Astrocyte (in vitro differentiated cells and primary cell): ENCODE measurements around the gene WNT8B. TPM values are rescaled to one million over a fixed set of nuclear protein-coding genes. Genes with fewer than 3 reads are reported as not detected.

Source experiments
- DNase-seq: peaks from one replicate; pipeline ENCODE4 v3.0.0-alpha.2; 2010; ENCODE audit warnings: low read depth
- FAIRE-seq: peaks from 2 replicates; lab custom pipeline; 2011; peaks lifted over from hg19 to GRCh38; lab: Jason Lieb, UNC
- H2AFZ ChIP-seq: 2 replicates; pipeline ENCODE4 v1.6.0; 2012; ENCODE audit warnings: low read depth, low read length, inconsistent platforms
- H3K27ac ChIP-seq: 2 replicates; pipeline ENCODE4 v1.5.1; 2011; ENCODE audit warnings: low read depth, low read length, inconsistent platforms
- H3K27me3 ChIP-seq: 2 replicates; pipeline ENCODE4 v1.6.0; 2011; ENCODE audit warnings: low read length, inconsistent platforms; ENCODE audit not compliant: insufficient read depth
- H3K36me3 ChIP-seq: 2 replicates; pipeline ENCODE4 v1.5.1; 2011; ENCODE audit warnings: low read length, inconsistent platforms; ENCODE audit not compliant: insufficient read depth
- H3K4me1 ChIP-seq: 2 replicates; pipeline ENCODE4 v1.5.1; 2011; ENCODE audit warnings: low read length, inconsistent platforms; ENCODE audit not compliant: insufficient read depth
- H3K4me2 ChIP-seq: 2 replicates; pipeline ENCODE4 v1.6.0; 2012; ENCODE audit warnings: low read length, inconsistent platforms
- H3K4me3 ChIP-seq: 2 replicates; pipeline ENCODE4 v1.5.1; 2011; ENCODE audit warnings: low read depth, mild to moderate bottlenecking, low read length, inconsistent platforms; ENCODE audit not compliant: insufficient read depth
- H3K79me2 ChIP-seq: 2 replicates; pipeline ENCODE4 v1.6.0; 2012; ENCODE audit warnings: mild to moderate bottlenecking, low read length, inconsistent platforms; ENCODE audit not compliant: insufficient read depth
- H3K9ac ChIP-seq: 2 replicates; pipeline ENCODE4 v1.6.0; 2012; ENCODE audit warnings: mild to moderate bottlenecking, low read length, inconsistent platforms
- H3K9me3 ChIP-seq: 2 replicates; pipeline ENCODE4 v1.5.1; 2012; ENCODE audit warnings: low read depth, mild to moderate bottlenecking, low read length, inconsistent platforms; ENCODE audit not compliant: insufficient read depth
- H4K20me1 ChIP-seq: 2 replicates; pipeline ENCODE4 v1.6.0; 2012; ENCODE audit warnings: low read length, inconsistent platforms; ENCODE audit not compliant: insufficient read depth
- H3K27ac Mint-ChIP-seq: one replicate; pipeline ENCODE4 v1.8.0; 2021; ENCODE audit warnings: mild to moderate bottlenecking, mixed read lengths; ENCODE audit not compliant: unreplicated experiment
- H3K27me3 Mint-ChIP-seq: one replicate; pipeline ENCODE4 v1.8.0; 2021; ENCODE audit warnings: low read depth, mixed read lengths; ENCODE audit not compliant: unreplicated experiment
- H3K36me3 Mint-ChIP-seq: one replicate; pipeline ENCODE4 v1.8.0; 2021; ENCODE audit warnings: low read depth, mixed read lengths; ENCODE audit not compliant: unreplicated experiment
- H3K4me1 Mint-ChIP-seq: one replicate; pipeline ENCODE4 v1.8.0; 2021; ENCODE audit warnings: low read depth, mixed read lengths; ENCODE audit not compliant: unreplicated experiment
- H3K4me3 Mint-ChIP-seq: one replicate; pipeline ENCODE4 v1.8.0; 2021; ENCODE audit warnings: mild to moderate bottlenecking, moderate library complexity, mixed read lengths; ENCODE audit not compliant: unreplicated experiment
- H3K9me3 Mint-ChIP-seq: one replicate; pipeline ENCODE4 v1.8.0; 2021; ENCODE audit warnings: mild to moderate bottlenecking, mixed read lengths; ENCODE audit not compliant: unreplicated experiment
- CTCF ChIP-seq: IDR thresholded peaks from 2 replicates; pipeline ENCODE4 v1.5.1; 2011; ENCODE audit warnings: low read depth, mild to moderate bottlenecking, inconsistent platforms, low read length, moderate library complexity; ENCODE audit not compliant: insufficient read depth
- EZH2 ChIP-seq: IDR thresholded peaks from 2 replicates; pipeline ENCODE4 v1.6.1; 2012; ENCODE audit warnings: mild to moderate bottlenecking, low read length, inconsistent platforms; ENCODE audit not compliant: insufficient read depth
- total RNA-seq: library from RNA; stranded (reverse); gene quantifications from 2 replicates; pipeline ENCODE4 v1.2.1, GENCODE V29; 2021

The WNT8B gene
- total RNA-seq, 1 donor from 2014 or later, result not detected

GRCh38 chr10:100516847-100517246, 54.0 kb downstream of the WNT8B start:
- H3K4me1 Mint-ChIP-seq, result peaks cover 15% of the 10 kb centered on the region
- Histone ChIP-seq H3K27ac (no peak overlapping the region), H2AFZ (no peak overlapping the region), H3K27me3 (no peaks in the 10 kb centered on the region), H4K20me1 (no peaks in the 10 kb centered on the region), H3K4me2 (no peak overlapping the region), H3K9me3 (no peaks in the 10 kb centered on the region), H3K36me3 (no peaks in the 10 kb centered on the region), H3K4me3 (no peak overlapping the region), H3K4me1 (peaks cover 22% of the 10 kb centered on the region), H3K79me2 (no peaks in the 10 kb centered on the region), H3K9ac (no peak overlapping the region)
- H3K4me3 Mint-ChIP-seq, result no peak overlapping the region
- DNase-seq, result no peak
- H3K27me3 Mint-ChIP-seq, result peaks cover 24% of the 10 kb centered on the region
- H3K27ac Mint-ChIP-seq, result no peak overlapping the region
- no peaks in the 10 kb centered on the region for H3K9me3 Mint-ChIP-seq
- TF ChIP-seq EZH2 (no peak), CTCF (no peak)
- FAIRE-seq, result no peak
- H3K36me3 Mint-ChIP-seq, result peaks cover 17% of the 10 kb centered on the region

GRCh38 chr10:100518761-100519241, 56.0 kb downstream of the WNT8B start:
- Histone ChIP-seq H3K9ac (peak overlapping the region; percentile 62), H3K27me3 (no peaks in the 10 kb centered on the region), H3K4me2 (peak overlapping the region; percentile 79), H3K4me3 (peak overlapping the region; percentile 46), H3K9me3 (no peaks in the 10 kb centered on the region), H3K36me3 (peaks cover 3% of the 10 kb centered on the region), H3K79me2 (no peaks in the 10 kb centered on the region), H3K27ac (no peak overlapping the region), H4K20me1 (no peaks in the 10 kb centered on the region), H2AFZ (peak overlapping the region; percentile 80), H3K4me1 (peaks cover 22% of the 10 kb centered on the region)
- peak; percentile 42 for DNase-seq
- H3K9me3 Mint-ChIP-seq, result no peaks in the 10 kb centered on the region
- TF ChIP-seq EZH2 (no peak), CTCF (peak; percentile 84)
- H3K4me3 Mint-ChIP-seq, result peak overlapping the region; percentile 79
- H3K4me1 Mint-ChIP-seq, result peaks cover 17% of the 10 kb centered on the region
- peaks cover 14% of the 10 kb centered on the region for H3K27me3 Mint-ChIP-seq
- peaks cover 11% of the 10 kb centered on the region for H3K36me3 Mint-ChIP-seq
- H3K27ac Mint-ChIP-seq, result no peak overlapping the region
- peak; percentile 58 for FAIRE-seq

GRCh38 chr10:100519311-100520051, 56.7 kb downstream of the WNT8B start, which contains the start of gene SEC31B:
SEC31B (minus strand) TSS chr10:100519861; CDS start chr10:100516952, 2,909 bp downstream.
- H3K36me3 ChIP-seq, result peaks cover 3% of the 10 kb centered on the region
- Mint-ChIP-seq H3K4me1 (peaks cover 17% of the 10 kb centered on the region), H3K9me3 (no peaks in the 10 kb centered on the region), H3K27me3 (peaks cover 14% of the 10 kb centered on the region), H3K4me3 (peak within 1 kb of the TSS; percentile 79), H3K36me3 (peaks cover 11% of the 10 kb centered on the region), H3K27ac (no peak within 1 kb of the TSS)
- peak within 1 kb of the TSS; percentile 62 for H3K9ac ChIP-seq
- peaks cover 22% of the 10 kb centered on the region for H3K4me1 ChIP-seq
- no peak for TF ChIP-seq CTCF
- TF ChIP-seq EZH2, result no peak
- no peak for FAIRE-seq
- H3K27me3 ChIP-seq, result no peaks in the 10 kb centered on the region
- no peaks in the 10 kb centered on the region for H4K20me1 ChIP-seq
- DNase-seq, result no peak
- no peaks in the 10 kb centered on the region for H3K9me3 ChIP-seq
- H3K27ac ChIP-seq, result no peak within 1 kb of the TSS
- H3K79me2 ChIP-seq, result no peaks in the 10 kb centered on the region
- peak within 1 kb of the TSS; percentile 46 for H3K4me3 ChIP-seq
- H2AFZ ChIP-seq, result peak within 1 kb of the TSS; percentile 80
- H3K4me2 ChIP-seq, result peak within 1 kb of the TSS; percentile 79
